Endodermal cell (in vitro differentiated cells): Measurements from ENCODE around the gene THBD. TPM values are rescaled to one million over a fixed set of nuclear protein-coding genes. Genes with fewer than 3 reads are reported as not detected.

Source experiments
- DNase-seq: peaks from one replicate; pipeline ENCODE4 v3.0.0-alpha.2; 2017
- H3K27ac ChIP-seq: 2 replicates; pipeline ENCODE4 v1.5.1; 2013; ENCODE audit warnings: mild to moderate bottlenecking, low read depth, low read length, moderate library complexity
- H3K27me3 ChIP-seq: 2 replicates; pipeline ENCODE4 v1.6.1; 2013; ENCODE audit warnings: mild to moderate bottlenecking, low read length, moderate library complexity; ENCODE audit not compliant: insufficient read depth, control insufficient read depth, poor library complexity, severe bottlenecking
- H3K36me3 ChIP-seq: 2 replicates; pipeline ENCODE4 v1.7.0; 2013; ENCODE audit warnings: mild to moderate bottlenecking, low read length, moderate library complexity; ENCODE audit not compliant: control insufficient read depth, insufficient read depth
- H3K4me1 ChIP-seq: one replicate; pipeline ENCODE4 v1.7.0; 2013; ENCODE audit warnings: low read length; ENCODE audit not compliant: control insufficient read depth, insufficient read depth
- H3K4me3 ChIP-seq: 2 replicates; pipeline ENCODE4 v1.5.1; 2013; ENCODE audit warnings: mild to moderate bottlenecking, low read length, moderate library complexity
- H3K9ac ChIP-seq: 2 replicates; pipeline ENCODE4 v1.6.1; 2013; ENCODE audit warnings: mild to moderate bottlenecking, low read length, moderate library complexity; ENCODE audit not compliant: poor library complexity, severe bottlenecking; ENCODE audit errors: extremely low read depth
- H3K9me3 ChIP-seq: 2 replicates; pipeline ENCODE4 v1.6.1; 2013; ENCODE audit warnings: mild to moderate bottlenecking, low read length, moderate library complexity; ENCODE audit not compliant: control insufficient read depth
- H3K27ac Mint-ChIP-seq: 2 replicates; pipeline ENCODE4 v1.8.0; 2020; ENCODE audit warnings: mixed read lengths
- H3K27me3 Mint-ChIP-seq: 2 replicates; pipeline ENCODE4 v1.8.0; 2021; ENCODE audit warnings: mild to moderate bottlenecking, mixed read lengths; ENCODE audit not compliant: insufficient read depth
- H3K36me3 Mint-ChIP-seq: 2 replicates; pipeline ENCODE4 v1.8.0; 2020; ENCODE audit warnings: low read depth, mixed read lengths
- H3K4me1 Mint-ChIP-seq: 2 replicates; pipeline ENCODE4 v1.8.0; 2020; ENCODE audit warnings: mixed read lengths
- H3K4me3 Mint-ChIP-seq: 2 replicates; pipeline ENCODE4 v1.8.0; 2020; ENCODE audit warnings: mild to moderate bottlenecking, moderate library complexity, mixed read lengths
- H3K9me3 Mint-ChIP-seq: 2 replicates; pipeline ENCODE4 v1.8.0; 2020; ENCODE audit warnings: mild to moderate bottlenecking, mixed read lengths
- CTCF ChIP-seq: fragments of 200-600 bp; sonication (generic); conservative IDR thresholded peaks from 2 replicates; pipeline ENCODE4 v1.5.0; 2021; ENCODE audit warnings: antibody characterized with exemption, mild to moderate bottlenecking
- WGBS, 2 experiments: methylation state at CpG; one replicate each; pipeline versions ENCODE4 v1.1.5 to v1.1.7; 2013; ENCODE audit warnings: missing lambda C conversion rate in 2 of 2, mixed read lengths in 1 of 2; ENCODE audit not compliant: insufficient coverage in 1 of 2, insufficient read length in 1 of 2; 5-methylcytosine and 5-hydroxymethylcytosine counted together
- total RNA-seq, 2 donors: library from RNA; stranded (reverse); fragmentation: NEBNext Ultra II Directional in 1 of 2; extraction: Animal tissue kit (Norgen Biotek cat#: 25700) in 1 of 2; gene quantifications; 2 replicates in 1 of 2; 3 replicates in 1 of 2; pipeline ENCODE4 v1.2.1, GENCODE V29; 2021

Gene THBD
- total RNA-seq, 2 donors from 2014 or later: 1.2 to 2.0 TPM

- Mint-ChIP-seq H3K9me3 (no peaks in the 10 kb centered on the region), H3K27me3 (peaks cover 85% of the 10 kb centered on the region), H3K27ac (no peak overlapping the region), H3K36me3 (no peaks in the 10 kb centered on the region), H3K4me1 (peaks cover 9% of the 10 kb centered on the region), H3K4me3 (no peak overlapping the region)
- Histone ChIP-seq H3K9ac (no peak overlapping the region), H3K27ac (no peak overlapping the region), H3K9me3 (no peaks in the 10 kb centered on the region), H3K4me3 (no peak overlapping the region), H3K36me3 (no peaks in the 10 kb centered on the region), H3K4me1 (peaks cover 1% of the 10 kb centered on the region), H3K27me3 (peaks cover 70% of the 10 kb centered on the region)
- WGBS, 2 experiments: 49% methylated on average over 3 of the region's 3 CpGs; no CpG with 5 or more reads in 1 of the 2 experiments
- DNase-seq: no peak
- TF ChIP-seq CTCF: no peak
Measured at GRCh38 chr20:23037017-23037481, 12.4 kb downstream of the THBD start.

- no peaks in the 10 kb centered on the region for H3K4me1 ChIP-seq
- Mint-ChIP-seq H3K4me1 (peaks cover 2% of the 10 kb centered on the region), H3K36me3 (no peaks in the 10 kb centered on the region), H3K9me3 (no peaks in the 10 kb centered on the region), H3K4me3 (no peak overlapping the region), H3K27me3 (peaks cover 88% of the 10 kb centered on the region), H3K27ac (no peak overlapping the region)
- DNase-seq: no peak
- H3K36me3 ChIP-seq: no peaks in the 10 kb centered on the region
- no peak overlapping the region for H3K4me3 ChIP-seq
- H3K9me3 ChIP-seq: no peaks in the 10 kb centered on the region
- no peak for TF ChIP-seq CTCF
- H3K27me3 ChIP-seq: peaks cover 70% of the 10 kb centered on the region
- WGBS, 2 experiments: 98 to 100% methylated on average over 5 to 11 of the region's 11 CpGs
- H3K9ac ChIP-seq: no peak overlapping the region
- no peak overlapping the region for H3K27ac ChIP-seq
Measured at GRCh38 chr20:23036371-23036770, 13.1 kb downstream of the THBD start.

- no peak overlapping the region for H3K27ac Mint-ChIP-seq
- H3K4me3 Mint-ChIP-seq: peak overlapping the region; percentile 26
- H3K9me3 Mint-ChIP-seq: no peaks in the 10 kb centered on the region
- DNase-seq: no peak
- peaks cover 2% of the 10 kb centered on the region for H3K4me1 Mint-ChIP-seq
- H3K4me3 ChIP-seq: no peak overlapping the region
- no peak for TF ChIP-seq CTCF
- H3K36me3 ChIP-seq: no peaks in the 10 kb centered on the region
- H3K27ac ChIP-seq: no peak overlapping the region
- no peak overlapping the region for H3K9ac ChIP-seq
- WGBS, 2 experiments: 95 to 96% methylated on average over 27 to 41 of the region's 41 CpGs
- H3K27me3 Mint-ChIP-seq: peaks cover 89% of the 10 kb centered on the region
- H3K4me1 ChIP-seq: no peaks in the 10 kb centered on the region
- H3K9me3 ChIP-seq: no peaks in the 10 kb centered on the region
- H3K36me3 Mint-ChIP-seq: no peaks in the 10 kb centered on the region
- peaks cover 70% of the 10 kb centered on the region for H3K27me3 ChIP-seq
Measured at GRCh38 chr20:23035731-23036130, 13.7 kb downstream of the THBD start.
